Stimulated activated CD4-positive, alpha-beta T cell treated with anti-CD3 and anti-CD28 coated beads, TNF-alpha, amount 100 ng/mL, for 24 hours (primary cell): ENCODE measurements around the gene PSD4.
A peak's percentile ranks its signal among the peaks of the same experiment; 100 is the strongest.

Source experiments
- DNase-seq, 3 experiments: peaks; one replicate each; pipeline ENCODE4 v3.0.0-alpha.2; 2020; ENCODE audit warnings: low read depth in 3 of 3

PSD4 gene

DNA sequence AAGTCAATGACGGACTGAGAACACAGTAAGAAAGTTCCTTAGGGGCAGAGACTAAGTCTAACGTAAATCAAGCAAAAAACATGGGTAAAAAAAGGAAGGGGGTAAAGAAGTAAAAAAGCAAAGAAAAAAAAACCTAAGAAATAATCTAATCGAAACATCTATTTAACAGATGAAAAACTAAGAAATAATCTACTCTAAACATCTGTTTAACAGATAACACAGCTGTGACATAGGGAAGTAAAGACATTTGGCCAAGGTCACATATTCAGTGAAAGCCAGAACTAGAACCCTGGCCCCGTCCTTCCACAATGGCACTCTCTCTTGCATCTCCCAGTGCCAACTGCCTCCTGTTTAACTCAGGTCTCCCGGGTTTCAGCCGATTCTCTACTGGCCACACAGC is 48.1 kb downstream of the PSD4 start:
- no peak for DNase-seq

DNA sequence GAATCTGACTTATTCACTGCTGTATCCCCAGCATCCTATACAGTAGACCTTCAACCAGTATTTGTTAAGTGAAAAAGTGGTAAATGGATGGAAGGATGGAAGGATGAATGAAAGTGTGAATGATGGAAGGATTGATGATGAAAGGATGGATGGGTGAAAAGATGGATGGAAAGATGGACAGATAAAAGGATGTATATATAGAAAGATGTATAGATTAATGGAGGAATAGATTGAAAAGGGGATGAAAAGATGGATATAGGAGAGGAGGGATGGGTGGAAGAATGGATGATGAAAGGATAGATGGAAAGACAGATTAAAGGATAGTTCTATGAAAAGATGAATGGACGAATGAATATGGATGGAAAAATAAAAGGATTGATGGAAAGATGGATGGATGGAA is 50.0 kb downstream of the PSD4 start:
- DNase-seq, result no peak

DNA sequence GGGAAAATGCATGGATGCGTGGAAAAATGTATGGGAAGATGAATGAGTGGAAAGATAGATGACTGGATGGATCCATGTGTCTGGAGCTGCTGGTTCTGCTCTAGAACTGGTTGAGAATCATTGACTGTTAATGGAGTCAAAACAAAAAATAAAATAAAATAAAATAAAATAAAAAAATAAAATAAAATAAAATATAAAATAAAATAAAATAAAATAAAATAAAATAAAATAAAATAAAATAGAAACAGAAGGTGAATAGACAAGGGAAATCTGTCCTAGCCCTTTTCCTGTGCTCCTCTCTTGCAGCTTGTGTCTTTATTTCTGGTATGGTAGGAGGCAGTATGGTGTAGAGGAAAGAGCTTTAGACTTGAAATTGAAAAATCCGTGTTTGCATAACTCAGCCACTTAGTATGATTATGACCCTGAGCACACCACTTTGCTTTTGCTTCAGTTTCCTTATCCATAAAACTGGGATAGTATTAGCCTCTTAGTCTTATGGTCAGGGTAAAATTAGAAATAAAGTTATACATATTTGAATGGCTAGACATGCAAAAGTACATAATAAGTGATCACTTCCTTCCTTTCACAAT is 51.0 kb downstream of the PSD4 start:
- DNase-seq, result no peak

DNA sequence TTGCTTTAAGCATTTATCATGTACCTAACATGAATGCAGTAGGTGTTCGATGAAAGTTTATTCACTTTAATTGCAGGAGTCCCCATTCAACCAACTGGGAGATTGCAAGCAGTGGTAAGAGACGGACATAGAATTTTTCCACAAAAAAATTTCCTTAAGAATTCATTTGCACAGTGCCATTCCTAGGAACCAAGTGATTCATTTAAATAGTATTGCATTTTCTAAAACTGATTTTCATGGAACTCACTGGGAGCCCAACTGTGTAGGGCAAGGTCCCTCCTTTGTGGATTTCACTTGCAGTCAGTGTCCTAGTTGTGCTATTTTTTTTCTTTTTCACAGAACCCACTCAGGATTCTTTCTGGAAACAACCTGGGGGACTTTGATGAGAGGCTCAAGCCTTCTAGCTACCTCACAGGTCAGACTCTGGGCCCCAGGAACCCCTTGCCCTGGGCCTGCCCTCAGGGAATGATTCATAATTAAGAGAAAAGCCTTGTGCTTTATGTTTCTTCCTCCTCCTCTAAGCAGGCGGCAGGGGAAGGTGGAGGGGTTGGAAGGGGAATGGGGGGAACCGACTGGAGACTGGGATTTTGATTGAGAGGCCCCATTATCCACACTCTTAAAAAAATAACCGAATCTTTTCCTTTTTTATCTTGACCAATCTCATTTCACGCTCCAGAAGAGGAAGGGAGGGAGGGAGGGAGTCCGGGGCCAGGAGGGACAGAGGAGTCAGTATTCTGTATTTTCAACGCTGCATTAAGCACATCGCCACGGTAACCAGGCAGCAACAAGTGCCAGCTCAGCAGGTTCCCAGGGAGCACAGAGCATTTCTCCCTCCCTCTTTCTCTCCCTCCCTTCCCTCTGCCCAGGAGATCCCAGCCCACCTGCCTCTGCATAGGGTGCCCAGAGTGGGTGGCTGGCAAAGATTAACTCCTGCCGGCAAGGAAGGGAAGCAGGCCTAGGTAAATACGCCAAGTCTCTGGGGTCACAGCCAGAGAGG is 51.8 kb downstream of the PSD4 start:
- DNase-seq, result no peak

DNA sequence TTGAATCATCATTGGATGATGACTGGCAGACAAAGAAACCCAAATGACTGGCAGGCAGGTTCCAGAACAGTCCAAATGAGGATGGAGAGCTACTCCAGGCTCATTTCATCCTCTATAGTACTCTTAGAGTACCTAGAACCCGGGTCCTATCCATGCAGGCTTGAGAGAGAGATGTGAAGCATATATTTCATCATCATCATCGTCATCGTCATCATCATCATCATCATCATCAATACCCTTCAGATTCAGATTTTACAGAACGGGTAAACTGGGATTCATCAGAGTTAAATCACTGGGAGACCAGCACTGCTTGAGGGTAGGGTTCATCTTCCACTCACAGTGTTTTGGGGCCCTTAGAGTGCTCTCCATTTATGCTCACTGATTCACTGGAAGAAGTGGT is 52.7 kb downstream of the PSD4 start:
- no peak for DNase-seq

DNA sequence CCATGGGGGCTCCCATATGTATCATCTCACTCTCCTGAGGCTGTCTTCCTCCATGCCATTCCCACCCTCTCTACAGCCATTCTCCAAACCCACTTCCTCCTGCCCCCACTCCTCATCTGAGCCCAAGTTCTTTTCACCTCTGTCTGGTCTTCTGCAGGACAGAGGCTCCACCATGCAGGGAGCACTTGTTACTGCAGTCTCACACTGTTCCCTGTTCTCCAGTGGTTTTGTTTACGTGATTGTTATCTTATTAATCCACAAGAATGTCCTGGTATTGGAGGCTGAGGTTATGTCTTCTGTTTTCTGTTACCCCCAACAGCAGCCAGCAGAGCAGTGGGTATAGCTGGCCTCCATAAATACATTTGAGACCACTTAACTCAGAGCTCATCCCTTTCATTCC is 53.5 kb downstream of the PSD4 start:
- no peak for DNase-seq

DNA sequence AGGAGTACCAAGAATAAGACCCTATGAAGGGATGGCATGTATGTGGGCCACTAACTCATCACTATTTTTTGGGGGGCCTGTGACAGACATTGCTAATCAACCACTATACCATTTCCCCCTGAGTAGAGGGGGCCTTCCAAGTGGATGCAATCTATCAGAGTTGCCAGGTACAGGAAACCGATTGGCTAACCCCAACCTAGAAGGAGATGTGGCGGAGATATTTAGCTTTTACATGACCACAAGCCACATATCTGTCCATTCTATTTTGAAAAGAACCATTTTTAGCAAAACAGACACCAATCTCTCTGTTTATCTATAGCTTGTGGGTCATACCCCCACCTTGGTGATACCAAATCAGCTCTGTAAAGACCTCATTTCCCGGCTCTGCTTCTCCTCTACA is 53.9 kb downstream of the PSD4 start:
- DNase-seq, result no peak

DNA sequence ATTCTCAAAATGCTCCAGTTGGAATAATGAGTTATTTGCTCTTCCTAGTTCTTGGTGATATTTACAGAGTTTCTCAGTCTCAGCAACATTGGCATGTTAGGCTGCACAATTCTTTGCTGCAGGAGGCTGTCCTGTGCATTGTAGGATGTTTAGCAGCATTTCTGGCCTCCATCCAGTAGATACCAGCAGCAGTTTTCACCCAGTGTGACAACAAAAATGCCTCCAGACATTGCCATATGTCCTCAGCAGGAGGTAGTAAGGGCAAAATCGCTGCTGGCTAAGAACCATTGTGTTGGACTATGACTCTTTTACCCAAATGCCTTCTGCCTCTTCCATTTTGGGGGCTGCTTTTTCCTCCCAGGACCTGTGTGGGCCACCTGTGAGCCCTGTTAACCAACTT is 54.6 kb downstream of the PSD4 start:
- no peak for DNase-seq

DNA sequence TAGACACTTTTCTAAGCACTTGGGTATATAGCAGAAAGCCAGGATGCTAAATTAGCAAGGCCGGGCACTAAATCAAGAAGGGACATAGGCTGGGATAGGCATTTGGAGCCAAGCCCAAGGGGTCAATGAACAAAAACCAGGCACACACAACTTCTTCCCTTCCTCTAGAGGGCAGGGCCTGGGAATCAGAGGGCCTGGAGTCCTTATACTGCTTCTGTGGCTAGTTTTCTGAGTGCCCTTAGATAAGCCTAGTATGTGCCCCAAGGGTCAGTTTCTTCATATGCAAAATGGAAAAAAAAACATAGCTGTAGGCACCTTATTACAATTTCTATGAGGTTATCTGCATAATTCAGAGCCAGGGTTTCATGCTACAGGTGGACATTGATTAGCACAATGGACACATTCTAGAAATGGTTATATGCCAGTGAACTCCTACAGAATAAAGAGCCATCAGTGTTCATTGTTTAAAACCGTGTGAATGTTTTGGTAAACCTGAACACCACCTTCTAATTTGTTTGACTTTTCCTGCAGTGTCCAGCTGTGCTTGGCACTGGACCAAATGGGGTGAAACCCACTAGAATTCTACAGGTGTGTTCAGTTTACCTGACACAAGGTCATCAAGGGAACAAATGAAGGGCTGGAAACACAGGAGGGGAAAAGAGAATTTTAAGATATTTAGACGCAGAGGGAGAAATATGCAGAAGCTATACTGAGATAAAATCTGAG is 55.4 kb downstream of the PSD4 start:
- no peak for DNase-seq

DNA sequence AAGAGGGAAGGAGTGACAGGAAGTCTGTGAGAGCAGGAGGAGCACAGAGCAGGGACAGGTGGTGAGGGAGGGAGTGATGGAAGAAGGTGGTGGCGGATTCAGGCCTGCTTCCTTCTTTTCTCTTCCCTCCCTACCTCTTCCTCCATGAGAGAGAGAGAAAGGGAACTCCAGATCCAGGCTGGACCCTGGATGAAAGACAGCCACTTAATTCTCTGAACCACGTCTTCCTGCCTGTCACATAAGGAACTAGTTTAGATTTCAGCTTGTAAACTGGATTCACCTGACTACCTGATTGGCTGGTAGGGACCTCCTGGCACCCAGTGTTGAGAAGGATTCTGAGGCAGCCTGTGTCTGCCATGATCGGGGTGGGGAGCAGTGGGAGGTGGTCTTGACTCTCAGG is 56.0 kb downstream of the PSD4 start:
- DNase-seq, result no peak

DNA sequence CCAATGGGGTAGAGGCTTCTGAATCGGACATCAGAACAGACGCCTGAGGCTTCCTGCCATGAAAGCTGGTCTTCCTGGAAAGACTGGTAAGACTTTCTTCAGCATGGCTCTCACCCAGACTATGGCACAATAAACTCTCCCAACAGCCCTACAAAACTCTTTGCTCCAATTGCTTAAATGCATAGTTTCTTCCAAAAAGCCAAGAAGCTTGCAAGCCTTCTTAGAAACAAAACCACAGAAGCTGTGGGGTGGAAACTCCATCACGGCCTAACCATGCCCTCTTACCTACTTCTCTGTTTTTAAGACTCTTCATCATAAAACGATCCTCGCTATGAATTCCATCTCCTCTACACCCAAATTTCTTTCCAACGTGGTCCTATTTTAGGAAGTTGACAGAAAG is 56.8 kb downstream of the PSD4 start:
- DNase-seq, result no peak

DNA sequence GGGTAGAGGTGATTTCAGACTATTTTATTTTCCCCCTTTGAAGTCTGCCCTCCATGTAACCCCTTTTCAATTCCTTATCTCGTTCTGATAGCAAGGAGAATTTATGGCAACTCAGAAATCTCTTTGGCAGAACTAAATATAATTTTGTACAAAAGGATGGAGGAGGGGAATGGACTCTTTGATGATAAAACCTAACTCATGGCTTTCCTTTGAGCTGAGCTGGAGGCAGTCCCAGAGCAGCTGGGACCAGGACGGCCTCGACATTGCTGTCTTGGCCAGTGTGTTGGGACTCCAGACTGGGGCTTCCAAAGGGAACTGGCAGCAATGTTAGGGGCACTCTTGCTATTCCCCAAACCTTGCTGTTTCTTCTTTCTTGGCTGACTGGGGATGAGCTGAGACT is 57.3 kb downstream of the PSD4 start:
- DNase-seq, result no peak

DNA sequence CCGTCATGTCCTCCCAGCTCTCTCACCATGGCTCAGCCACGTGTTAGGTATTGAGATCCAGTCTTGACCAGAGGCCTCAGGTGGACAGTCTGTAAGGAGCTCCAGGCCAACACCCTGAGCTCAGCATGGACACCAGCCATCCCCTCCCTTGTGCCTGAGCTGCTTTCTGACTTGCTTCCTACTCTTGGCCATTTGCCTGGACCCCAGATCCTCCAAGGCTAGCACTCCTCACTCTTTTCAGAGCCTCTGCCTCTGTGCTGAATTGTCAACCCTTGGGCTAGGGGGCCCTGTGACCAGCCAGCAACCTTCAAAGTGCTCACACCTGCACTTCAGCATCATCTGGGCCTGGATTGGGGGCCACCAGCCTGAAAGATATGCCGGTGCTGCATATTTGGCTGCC is 58.4 kb downstream of the PSD4 start:
- DNase-seq, result no peak

DNA sequence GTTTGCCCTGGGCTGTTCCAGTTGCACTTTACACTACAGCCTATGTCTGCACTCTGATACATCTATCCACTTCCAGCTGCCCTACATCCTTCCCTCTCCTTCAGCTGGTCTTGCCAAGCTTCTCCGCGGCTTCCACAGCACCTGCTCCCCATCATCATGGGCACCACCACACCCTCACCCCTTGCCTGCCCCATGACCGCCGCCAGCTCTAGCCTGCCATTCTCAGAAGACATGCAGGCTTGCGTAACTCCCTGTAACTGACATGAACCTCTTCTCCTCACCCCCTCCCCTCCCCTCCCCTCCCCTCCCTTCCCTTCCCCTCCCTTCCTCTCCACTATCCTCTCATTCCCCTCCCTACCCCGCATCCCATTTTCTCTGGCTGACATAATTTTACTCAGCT is 59.0 kb downstream of the PSD4 start:
- DNase-seq, result no peak

DNA sequence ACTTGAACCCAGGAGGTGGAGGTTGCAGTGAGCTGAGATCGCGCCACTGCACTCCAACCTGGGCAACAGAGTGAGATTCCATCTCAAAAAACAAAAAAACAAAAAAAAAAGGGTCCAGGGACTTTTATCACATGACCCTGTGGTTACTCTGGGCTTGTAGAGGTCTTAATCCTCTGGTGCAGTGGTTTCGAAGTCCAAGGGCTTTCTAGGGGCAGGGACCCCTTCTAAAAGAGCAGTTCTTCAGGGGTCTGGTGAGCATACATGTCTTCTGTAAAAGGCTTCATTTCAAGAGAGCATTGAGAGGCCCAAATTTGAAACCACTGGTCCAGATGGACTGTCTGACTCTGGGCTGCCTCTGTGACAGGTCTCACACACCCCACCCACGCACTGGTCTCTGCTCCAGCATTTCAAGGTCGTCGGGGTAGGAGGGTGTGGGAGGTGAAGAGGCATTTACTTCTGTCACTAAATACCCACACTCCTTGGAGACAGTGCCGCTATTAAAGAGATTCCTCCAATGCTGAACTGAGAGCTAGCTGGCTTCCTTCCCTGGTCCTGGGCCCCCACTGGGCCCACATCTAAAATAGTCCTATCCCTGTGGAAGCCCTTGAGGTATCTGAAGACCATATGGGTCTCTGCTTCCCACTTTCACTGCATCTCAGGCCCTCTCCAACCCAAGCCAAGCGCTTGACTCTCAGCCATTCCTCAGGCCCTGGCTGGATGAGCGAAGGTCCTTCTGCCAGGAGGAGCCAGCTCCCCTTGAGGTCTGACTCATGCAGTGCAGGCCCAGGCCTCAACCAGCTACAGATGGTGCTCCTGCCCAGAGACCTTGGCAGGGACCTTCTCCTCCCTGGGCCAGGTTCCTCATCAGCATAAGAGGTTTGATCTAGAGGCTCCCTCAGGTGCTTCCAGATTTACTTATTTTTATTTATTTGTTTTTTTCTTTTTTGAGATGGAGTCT is 60.1 kb downstream of the PSD4 start:
- no peak for DNase-seq

DNA sequence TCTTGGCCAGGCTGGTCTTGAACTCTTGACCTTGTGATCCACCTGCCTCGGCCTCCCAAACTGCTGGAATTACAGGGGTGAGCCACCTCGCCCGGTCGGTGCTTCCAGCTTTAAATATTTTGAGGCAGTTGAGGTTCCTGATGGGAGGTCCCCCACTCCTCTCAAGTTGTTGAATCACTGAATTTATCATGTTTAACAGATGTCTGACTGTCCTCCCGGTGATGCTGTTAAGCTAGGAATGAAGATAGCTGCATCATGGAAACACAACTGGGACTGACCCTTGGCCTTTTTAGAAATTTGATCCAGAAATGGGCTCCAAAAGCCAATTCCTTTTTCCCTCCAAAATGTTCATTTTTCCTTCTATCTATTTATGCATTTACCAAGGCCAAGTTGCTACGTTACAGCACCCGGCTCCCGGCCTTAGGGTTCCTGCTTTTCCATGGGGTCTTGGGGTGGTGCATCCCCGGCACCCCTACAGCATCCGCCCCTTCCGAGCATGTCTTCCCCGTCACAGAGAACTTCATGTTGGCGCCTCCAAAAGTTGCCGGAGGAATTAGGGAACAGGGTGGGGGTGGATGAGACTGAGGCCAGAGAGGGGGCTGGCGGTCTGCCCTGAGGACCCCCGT is 61.1 kb downstream of the PSD4 start:
- DNase-seq, result no peak

DNA sequence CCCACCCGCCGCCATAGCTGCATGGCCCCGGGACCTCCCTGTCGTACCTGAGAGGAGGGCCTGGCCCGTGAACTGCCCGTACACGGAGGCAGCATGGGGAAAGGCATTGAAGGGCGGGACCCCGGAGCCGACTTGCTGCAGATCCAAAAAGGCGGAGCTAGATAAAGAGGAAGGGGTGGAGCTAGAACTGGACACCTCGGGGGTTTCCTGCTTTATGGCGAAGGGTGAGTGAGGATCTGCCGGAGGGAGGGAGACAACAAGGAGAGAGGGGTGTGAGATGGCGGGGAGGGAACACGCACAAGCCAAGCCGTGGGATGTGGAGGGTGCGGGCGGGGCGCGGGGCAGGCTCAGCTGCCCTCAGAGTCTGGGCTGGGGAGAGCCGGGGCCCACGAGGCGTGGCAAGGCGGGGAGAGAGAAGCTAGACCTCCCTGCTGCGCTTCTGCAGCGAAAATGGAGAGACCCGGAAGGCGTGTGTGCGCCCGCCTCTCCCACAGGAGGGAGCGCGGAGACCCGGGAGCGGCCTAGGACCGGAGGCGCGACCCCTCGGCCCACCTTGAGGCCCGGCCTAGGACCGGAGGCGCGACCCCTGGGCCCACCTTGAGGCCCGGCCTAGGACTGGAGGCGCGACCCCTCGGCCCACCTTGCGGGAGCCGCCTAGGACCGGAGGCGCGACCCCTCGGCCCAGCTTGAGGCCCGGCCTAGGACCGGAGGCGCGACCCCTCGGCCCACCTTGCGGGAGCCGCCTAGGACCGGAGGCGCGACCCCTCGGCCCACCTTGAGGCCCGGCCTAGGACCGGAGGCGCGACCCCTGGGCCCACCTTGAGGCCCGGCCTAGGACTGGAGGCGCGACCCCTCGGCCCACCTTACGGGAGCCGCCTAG is 61.8 kb downstream of the PSD4 start:
- peak; percentile 11 to 70 (median 46) for DNase-seq

DNA sequence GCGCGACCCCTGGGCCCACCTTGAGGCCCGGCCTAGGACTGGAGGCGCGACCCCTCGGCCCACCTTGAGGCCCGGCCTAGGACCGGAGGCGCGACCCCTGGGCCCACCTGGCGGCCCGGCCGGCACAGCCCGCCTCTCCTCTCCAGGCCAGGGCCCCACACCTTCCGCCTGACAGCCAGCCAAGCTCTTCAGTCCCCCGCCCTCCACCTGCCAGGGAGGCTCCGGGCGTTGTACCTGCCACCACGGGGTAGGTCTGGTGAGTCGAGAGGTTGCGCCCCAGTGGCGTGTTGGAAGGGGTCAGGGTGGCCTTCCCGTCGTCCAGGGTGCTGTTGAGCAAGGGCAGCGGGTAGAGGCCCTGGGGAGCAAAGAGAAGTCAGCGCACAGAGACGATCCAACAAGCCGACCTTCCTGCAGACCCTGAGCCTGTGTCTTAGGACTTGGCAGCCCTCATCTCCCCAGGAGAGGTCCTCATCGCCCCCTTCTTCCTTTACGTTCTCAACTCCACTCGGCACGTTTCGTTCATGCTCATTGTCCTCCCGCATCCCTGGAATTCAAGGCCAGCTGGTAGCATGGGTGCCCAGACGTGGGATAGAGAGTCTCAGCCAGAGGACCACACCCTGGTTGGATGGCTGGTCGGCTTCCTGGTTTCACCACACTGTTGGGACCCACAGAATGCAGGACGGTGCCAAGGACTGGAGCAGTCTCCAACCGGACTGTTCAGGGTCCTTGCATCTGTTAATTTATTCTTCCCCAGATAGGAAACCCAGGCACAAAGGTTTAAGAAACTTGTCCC is 62.8 kb downstream of the PSD4 start:
- DNase-seq, result no peak

DNA sequence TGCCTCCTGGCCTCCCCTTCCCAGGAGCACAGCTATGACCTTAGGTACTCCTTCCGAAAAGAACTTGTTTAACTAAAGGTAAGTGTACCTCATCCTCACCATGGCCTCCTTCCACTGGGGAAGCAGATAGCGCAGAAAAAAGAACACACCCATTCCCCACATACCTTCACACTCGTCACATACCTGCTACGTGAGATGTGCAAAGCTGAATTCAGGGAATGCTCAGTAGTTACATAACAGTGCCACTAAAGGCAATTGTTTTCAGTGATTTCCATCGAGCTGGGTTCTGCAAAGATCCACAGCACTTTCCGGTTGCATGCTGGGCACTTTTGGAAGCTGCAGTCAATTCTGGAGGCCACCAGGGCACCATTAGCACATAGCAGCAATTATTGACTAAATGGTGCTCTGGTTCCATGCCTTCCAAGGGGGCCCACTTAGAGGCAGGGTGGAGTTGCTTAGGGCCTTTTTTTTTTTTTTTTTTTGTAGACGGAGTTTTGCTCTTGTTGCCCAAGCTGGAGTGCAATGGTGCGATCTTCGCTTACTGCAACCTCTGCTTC is 63.9 kb downstream of the PSD4 start:
- DNase-seq, result no peak
